Osteocyte (in vitro differentiated cells): ENCODE results near the gene RAB3C. TPM values are rescaled to one million over a fixed set of nuclear protein-coding genes. Genes with fewer than 3 reads are reported as not detected.
A peak's percentile ranks its signal among the peaks of the same experiment; 100 is the strongest.

ENCODE experiments used
- DNase-seq: peaks from one replicate; pipeline ENCODE4 v3.0.0; 2021; ENCODE audit warnings: mixed read lengths; ENCODE audit not compliant: unreplicated experiment; ENCODE audit errors: extremely low spot score
- H3K27ac Mint-ChIP-seq: one replicate; pipeline ENCODE4 v1.8.0; 2021; ENCODE audit warnings: mild to moderate bottlenecking, mixed read lengths; ENCODE audit not compliant: unreplicated experiment
- H3K27me3 Mint-ChIP-seq: one replicate; pipeline ENCODE4 v1.8.0; 2021; ENCODE audit warnings: mixed read lengths; ENCODE audit not compliant: unreplicated experiment
- H3K36me3 Mint-ChIP-seq: one replicate; pipeline ENCODE4 v1.8.0; 2021; ENCODE audit warnings: mixed read lengths; ENCODE audit not compliant: unreplicated experiment
- H3K4me1 Mint-ChIP-seq: one replicate; pipeline ENCODE4 v1.8.0; 2021; ENCODE audit warnings: mixed read lengths; ENCODE audit not compliant: unreplicated experiment
- H3K4me3 Mint-ChIP-seq: one replicate; pipeline ENCODE4 v1.8.0; 2021; ENCODE audit warnings: mild to moderate bottlenecking, moderate library complexity, mixed read lengths; ENCODE audit not compliant: unreplicated experiment
- H3K9me3 Mint-ChIP-seq: one replicate; pipeline ENCODE4 v1.8.0; 2021; ENCODE audit warnings: mixed read lengths; ENCODE audit not compliant: unreplicated experiment
- total RNA-seq: library from RNA; stranded (reverse); gene quantifications from 2 replicates; pipeline ENCODE4 v1.2.1, GENCODE V29; 2021
- TF ChIP-seq, protein P1 (sequence below): fragments of 200-600 bp; sonication (generic); IDR thresholded peaks from 2 replicates; pipeline ENCODE4 v1.5.0; 2021; ENCODE audit warnings: antibody characterized with exemption, mild to moderate bottlenecking, moderate library complexity

RAB3C gene
- total RNA-seq, 1 donor from 2014 or later = not detected

DNA sequence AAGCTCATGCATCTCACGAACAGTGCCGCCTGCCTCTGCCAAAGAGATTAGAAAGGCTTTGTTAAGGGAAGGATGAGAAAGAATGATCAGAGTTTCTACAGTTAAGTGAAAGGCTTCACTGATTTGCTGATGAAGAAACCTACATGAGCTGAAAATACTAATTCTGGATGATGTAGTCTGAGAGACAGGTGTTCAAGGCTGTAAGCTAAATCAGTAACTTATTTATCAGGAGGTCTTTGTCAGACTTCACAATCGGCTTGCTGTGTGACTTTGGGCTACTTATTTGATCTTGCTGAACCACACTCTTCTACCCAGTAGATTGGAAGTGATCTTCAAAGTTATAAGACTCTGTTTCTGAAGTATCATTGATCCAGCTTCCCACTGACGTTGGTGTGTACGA, 264.2 kb downstream of the RAB3C start:
- Mint-ChIP-seq H3K27me3 (peaks cover 44% of the 10 kb centered on the region), H3K4me1 (no peaks in the 10 kb centered on the region), H3K36me3 (no peaks in the 10 kb centered on the region), H3K27ac (no peak overlapping the region), H3K4me3 (no peak overlapping the region), H3K9me3 (no peaks in the 10 kb centered on the region)
- DNase-seq = no peak
- TF ChIP-seq, protein P1, sequence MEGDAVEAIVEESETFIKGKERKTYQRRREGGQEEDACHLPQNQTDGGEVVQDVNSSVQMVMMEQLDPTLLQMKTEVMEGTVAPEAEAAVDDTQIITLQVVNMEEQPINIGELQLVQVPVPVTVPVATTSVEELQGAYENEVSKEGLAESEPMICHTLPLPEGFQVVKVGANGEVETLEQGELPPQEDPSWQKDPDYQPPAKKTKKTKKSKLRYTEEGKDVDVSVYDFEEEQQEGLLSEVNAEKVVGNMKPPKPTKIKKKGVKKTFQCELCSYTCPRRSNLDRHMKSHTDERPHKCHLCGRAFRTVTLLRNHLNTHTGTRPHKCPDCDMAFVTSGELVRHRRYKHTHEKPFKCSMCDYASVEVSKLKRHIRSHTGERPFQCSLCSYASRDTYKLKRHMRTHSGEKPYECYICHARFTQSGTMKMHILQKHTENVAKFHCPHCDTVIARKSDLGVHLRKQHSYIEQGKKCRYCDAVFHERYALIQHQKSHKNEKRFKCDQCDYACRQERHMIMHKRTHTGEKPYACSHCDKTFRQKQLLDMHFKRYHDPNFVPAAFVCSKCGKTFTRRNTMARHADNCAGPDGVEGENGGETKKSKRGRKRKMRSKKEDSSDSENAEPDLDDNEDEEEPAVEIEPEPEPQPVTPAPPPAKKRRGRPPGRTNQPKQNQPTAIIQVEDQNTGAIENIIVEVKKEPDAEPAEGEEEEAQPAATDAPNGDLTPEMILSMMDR = no peak

GRCh38 chr5:58849223-58849622, 266.3 kb downstream of the RAB3C start:
- Mint-ChIP-seq H3K27ac (no peak overlapping the region), H3K4me1 (no peaks in the 10 kb centered on the region), H3K27me3 (peaks cover 52% of the 10 kb centered on the region), H3K9me3 (no peaks in the 10 kb centered on the region), H3K36me3 (no peaks in the 10 kb centered on the region), H3K4me3 (no peak overlapping the region)
- DNase-seq = no peak
- TF ChIP-seq, protein P1 = no peak

GRCh38 chr5:58849921-58850667, 267.2 kb downstream of the RAB3C start:
- DNase-seq = no peak
- Mint-ChIP-seq H3K4me3 (no peak overlapping the region), H3K27me3 (peaks cover 52% of the 10 kb centered on the region), H3K36me3 (no peaks in the 10 kb centered on the region), H3K4me1 (no peaks in the 10 kb centered on the region), H3K27ac (no peak overlapping the region), H3K9me3 (no peaks in the 10 kb centered on the region)
- TF ChIP-seq, protein P1 = peak; percentile 65

GRCh38 chr5:58851153-58851552, 268.3 kb downstream of the RAB3C start:
- H3K4me1 Mint-ChIP-seq = no peaks in the 10 kb centered on the region
- no peaks in the 10 kb centered on the region for H3K36me3 Mint-ChIP-seq
- TF ChIP-seq, protein P1 = no peak
- peaks cover 59% of the 10 kb centered on the region for H3K27me3 Mint-ChIP-seq
- no peaks in the 10 kb centered on the region for H3K9me3 Mint-ChIP-seq
- H3K27ac Mint-ChIP-seq = no peak overlapping the region
- H3K4me3 Mint-ChIP-seq = no peak overlapping the region
- DNase-seq = no peak

- DNase-seq = no peak
- Mint-ChIP-seq H3K27ac (no peak overlapping the region), H3K27me3 (peaks cover 62% of the 10 kb centered on the region), H3K4me1 (no peaks in the 10 kb centered on the region), H3K9me3 (no peaks in the 10 kb centered on the region), H3K4me3 (no peak overlapping the region), H3K36me3 (no peaks in the 10 kb centered on the region)
- TF ChIP-seq, protein P1 = no peak
Observed at GRCh38 chr5:58851571-58851970, 268.7 kb downstream of the RAB3C start.
